Endometrial microvascular endothelial cells (primary cell): Measurements from ENCODE around the gene ROBO4. TPM values are rescaled to one million over a fixed set of nuclear protein-coding genes. Genes with fewer than 3 reads are reported as not detected.

Source experiments
- in situ Hi-C: cut with HindIII; loops from 2 replicates; pipeline ENCODE4 v1.10.0; 2017; ENCODE audit warnings: low sequenced_read_pairs, low pct_unique_long_range_greater_than_20kb; ENCODE audit errors: inconsistent ontology term
- total RNA-seq: library from RNA; depleted of rRNA; stranded (reverse); fragments of >200 nt; gene quantifications from one replicate; pipeline ENCODE4 v1.2.3, GENCODE V29; 2015; ENCODE audit errors: inconsistent ontology term

Gene ROBO4
- total RNA-seq, 1 donor from 2014 or later: 430 TPM

- in situ Hi-C loops: no loop called here
Measured at GRCh38 chr11:124877910-124878758, 19.5 kb downstream of the ROBO4 start.

- in situ Hi-C loops: no loop called here
Measured at GRCh38 chr11:124877631-124877909, 20.1 kb downstream of the ROBO4 start.

GRCh38 chr11:124876818-124877630, 20.6 kb downstream of the ROBO4 start:
- in situ Hi-C loops: no loop called here

GRCh38 chr11:124875943-124876817, 21.5 kb downstream of the ROBO4 start:
- in situ Hi-C loops: no loop called here

- in situ Hi-C loops: no loop called here
Measured at GRCh38 chr11:124875401-124875800, 22.3 kb downstream of the ROBO4 start.

DNA sequence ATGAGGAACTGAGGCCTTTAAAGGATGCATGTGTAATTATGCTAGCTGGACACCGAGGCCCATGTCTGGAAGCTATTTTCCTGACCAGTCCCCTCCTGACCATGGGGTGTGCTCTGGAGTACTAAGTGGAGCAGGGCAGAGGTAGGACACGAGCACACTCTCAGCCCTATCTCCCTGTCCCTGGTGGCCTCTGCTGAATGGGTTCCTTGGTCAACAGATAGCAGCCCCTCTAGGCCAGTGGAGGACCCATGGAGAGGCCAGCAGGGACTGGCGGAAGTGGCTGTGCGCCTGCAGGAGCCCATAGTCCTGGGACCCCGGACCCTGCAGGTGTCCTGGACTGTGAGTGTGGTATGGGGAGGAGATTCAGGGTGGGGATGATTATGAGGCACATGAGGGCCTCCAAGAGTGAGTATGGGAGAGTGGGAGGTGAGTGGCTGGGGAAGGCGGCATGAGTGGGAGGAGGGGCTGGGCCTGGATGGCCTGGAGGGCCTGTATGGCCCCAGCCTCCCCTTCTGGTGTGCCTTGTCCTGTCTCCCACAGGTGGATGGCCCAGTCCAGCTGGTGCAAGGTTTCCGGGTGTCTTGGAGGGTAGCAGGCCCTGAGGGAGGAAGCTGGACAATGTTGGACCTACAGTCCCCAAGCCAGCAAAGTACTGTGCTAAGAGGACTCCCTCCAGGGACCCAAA, 23.0 kb downstream of the ROBO4 start:
- in situ Hi-C loops: no loop called here

DNA sequence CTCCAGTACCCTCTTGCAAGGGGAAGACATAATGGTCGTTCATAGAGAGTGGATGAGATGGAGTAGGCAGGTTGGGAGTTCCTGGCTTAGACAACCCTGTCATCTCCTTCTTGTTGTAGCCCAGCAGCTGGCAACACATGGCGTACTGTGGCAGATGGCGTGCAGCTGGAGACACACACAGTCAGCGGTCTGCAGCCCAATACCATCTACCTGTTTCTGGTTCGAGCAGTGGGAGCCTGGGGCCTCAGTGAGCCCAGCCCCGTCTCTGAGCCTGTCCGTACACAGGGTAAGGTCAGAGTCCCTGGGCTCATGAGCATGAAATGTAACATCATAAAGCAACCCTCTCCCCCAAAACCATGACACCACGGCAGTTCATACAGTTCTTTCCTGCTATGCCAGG, 23.7 kb downstream of the ROBO4 start:
- in situ Hi-C loops: no loop called here

GRCh38 chr11:124872741-124873140, 24.9 kb downstream of the ROBO4 start:
- in situ Hi-C loops: no loop called here

DNA sequence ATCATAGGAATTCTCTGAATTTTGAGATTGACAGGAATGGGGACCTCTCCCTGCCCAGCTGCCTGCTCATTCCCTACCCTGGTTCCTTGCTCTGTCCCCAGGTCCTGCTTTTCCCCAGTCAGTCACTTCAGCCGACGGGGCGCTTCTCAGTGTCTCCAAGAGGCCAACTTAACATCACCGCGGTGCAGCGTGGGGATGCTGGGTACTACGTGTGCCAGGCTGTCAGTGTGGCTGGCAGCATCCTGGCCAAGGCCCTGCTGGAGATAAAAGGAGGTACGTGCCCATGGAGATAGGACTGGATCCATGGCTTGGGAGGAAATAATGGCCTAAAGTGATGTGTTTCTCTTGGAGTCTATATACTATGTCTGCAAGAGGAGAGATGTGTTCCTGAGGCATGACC, 25.4 kb downstream of the ROBO4 start:
- in situ Hi-C loops: no loop called here

DNA sequence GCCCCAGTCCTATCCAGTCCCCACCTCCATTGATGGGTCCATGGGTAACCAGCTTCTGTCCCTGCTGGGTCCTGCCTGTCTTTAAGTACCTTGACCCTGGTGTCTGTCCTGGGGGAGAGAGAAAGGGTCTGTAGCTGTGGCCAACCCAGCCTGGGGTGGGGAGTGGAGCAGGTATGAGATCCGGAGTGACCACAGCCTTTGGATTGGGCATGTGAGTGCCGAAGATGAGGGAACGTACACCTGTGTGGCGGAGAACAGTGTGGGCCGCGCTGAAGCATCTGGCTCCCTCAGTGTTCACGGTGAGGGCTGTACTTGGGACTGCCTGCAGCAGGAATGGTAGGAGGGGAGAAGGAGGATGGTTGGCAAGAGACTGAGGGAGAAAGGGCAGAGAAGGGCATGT, 27.2 kb downstream of the ROBO4 start:
- in situ Hi-C loops: no loop called here

GRCh38 chr11:124869856-124870387, 27.7 kb downstream of the ROBO4 start:
- in situ Hi-C loops: no loop called here

GRCh38 chr11:124869331-124869730, 28.3 kb downstream of the ROBO4 start:
- in situ Hi-C loops: no loop called here

- in situ Hi-C loops: no loop called here
Measured at GRCh38 chr11:124868331-124869274, 29.1 kb downstream of the ROBO4 start.

DNA sequence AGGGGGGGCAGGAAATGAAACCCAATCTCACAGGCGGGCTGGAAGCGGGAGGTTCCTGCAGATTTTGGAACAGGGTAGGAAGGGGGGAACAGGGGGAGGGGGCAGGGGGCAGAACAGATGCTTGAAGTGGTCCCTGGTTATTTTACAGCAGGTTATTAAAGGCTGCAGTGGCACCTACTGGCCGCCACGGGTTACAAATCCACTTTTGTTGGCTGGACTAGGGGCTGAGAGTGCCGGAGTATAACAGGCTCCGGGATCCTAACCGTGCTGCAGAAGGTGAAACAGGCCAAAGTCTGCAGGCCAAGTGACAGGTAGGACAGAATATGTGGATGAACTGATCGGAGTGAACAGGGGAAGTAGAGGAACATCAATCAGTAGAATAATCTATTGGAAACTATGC, 30.0 kb downstream of the ROBO4 start:
- in situ Hi-C loops: no loop called here

- in situ Hi-C loops: no loop called here
Measured at GRCh38 chr11:124865902-124866851, 31.5 kb downstream of the ROBO4 start.

GRCh38 chr11:124865181-124865901, 32.3 kb downstream of the ROBO4 start, which contains the start of gene ROBO3:
Gene ROBO3 (plus strand): TSS chr11:124865432. CDS start chr11:124865578, 146 bp downstream.
- in situ Hi-C loops: no loop called here
